GM12878 (cell line): ENCODE data around the gene IL16. TPM values are rescaled to one million over a fixed set of nuclear protein-coding genes. Genes with fewer than 3 reads are reported as not detected.

Experiments used
- ATAC-seq: fragments of 200-7000 bp; cut with Tn5 transposase; 3 replicates; pipeline ENCODE4 v1.9.1; 2020; ENCODE audit warnings: mild to moderate bottlenecking, moderate library complexity
- BruUV-seq: library from RNA; stranded (reverse); fragments of 400-500 nt; replicated peaks from 2 replicates; lab custom pipeline; 2021; lab: Mats Ljungman, UMichigan
- CTCF ChIA-PET: fragments of 300-600 bp; sonication (Branson Sonifier 250); formaldehyde crosslinking; extraction: SDS; loops from one replicate; lab custom pipeline; 2021; ENCODE audit warnings: inconsistent platforms; lab: Yijun Ruan, JAX
- POLR2A ChIA-PET: fragments of 350-600 bp; formaldehyde crosslinking; extraction: SDS; loops from one replicate; lab custom pipeline; 2021; ENCODE audit warnings: inconsistent platforms; lab: Charles Lee
- RAD21 ChIA-PET: fragments of 300-600 bp; sonication (Branson Sonifier 250); formaldehyde crosslinking; loops from one replicate; lab custom pipeline; 2023; ENCODE audit warnings: antibody characterized with exemption; ENCODE audit not compliant: unreplicated experiment; lab: Charles Lee
- SMC1A ChIA-PET: fragments of 300-600 bp; sonication (Branson Sonifier 250); formaldehyde crosslinking; loops from one replicate; lab custom pipeline; 2023; ENCODE audit not compliant: unreplicated experiment, uncharacterized antibody; lab: Charles Lee
- DNase-seq: peaks from one replicate; pipeline ENCODE4 v3.0.0-alpha.2; 2011; ENCODE audit warnings: low read depth, low spot score
- FAIRE-seq: peaks from 3 replicates; lab custom pipeline; 2011; peaks lifted over from hg19 to GRCh38; lab: Jason Lieb, UNC
- H2AFZ ChIP-seq: 2 replicates; pipeline ENCODE4 v1.6.0; 2011; ENCODE audit warnings: low read depth, low read length, control low read depth; ENCODE audit not compliant: control insufficient read depth
- H3K27ac ChIP-seq: 2 replicates; pipeline ENCODE4 v1.5.1; 2011; ENCODE audit warnings: control low read depth; ENCODE audit not compliant: control insufficient read depth, insufficient read depth
- H3K27me3 ChIP-seq, 2 experiments: replicated peaks in 1 of 2; 2 replicates each; pipeline versions ENCODE4 v1.6.0 to v1.6.1; 2011; ENCODE audit warnings: low read length in 1 of 2; ENCODE audit not compliant: control insufficient read depth in 2 of 2, insufficient read depth in 2 of 2
- H3K36me3 ChIP-seq, 2 experiments: 2 replicates each; pipeline ENCODE4 v1.5.1; 2011; ENCODE audit warnings: low read length in 1 of 2; ENCODE audit not compliant: control insufficient read depth in 2 of 2, insufficient read depth in 2 of 2
- H3K4me1 ChIP-seq: 2 replicates; pipeline ENCODE4 v1.6.1; 2011; ENCODE audit warnings: mild to moderate bottlenecking, low read length, moderate library complexity, mixed read lengths; ENCODE audit not compliant: control insufficient read depth, insufficient read depth
- H3K4me2 ChIP-seq: 2 replicates; pipeline ENCODE4 v1.6.0; 2011; ENCODE audit warnings: control low read depth; ENCODE audit not compliant: control insufficient read depth, insufficient read depth
- H3K4me3 ChIP-seq: fragments of 200-600 bp; sonication (generic); 2 replicates; pipeline ENCODE4 v1.5.1; 2016
- H3K79me2 ChIP-seq: 2 replicates; pipeline ENCODE4 v1.6.0; 2011; ENCODE audit warnings: low read length; ENCODE audit not compliant: control insufficient read depth, insufficient read depth
- H3K9ac ChIP-seq: 2 replicates; pipeline ENCODE4 v1.8.0; 2011; ENCODE audit warnings: low read length, control low read depth, mixed read lengths; ENCODE audit not compliant: control insufficient read depth, insufficient read depth
- H3K9me3 ChIP-seq: replicated peaks from 3 replicates; pipeline ENCODE4 v1.5.1; 2011; ENCODE audit warnings: mild to moderate bottlenecking, low read length; ENCODE audit not compliant: control insufficient read depth, insufficient read depth
- H4K20me1 ChIP-seq: 2 replicates; pipeline ENCODE4 v1.6.0; 2011; ENCODE audit not compliant: control insufficient read depth, insufficient read depth
- BMI1 ChIP-seq: fragments of 450-650 bp; IDR thresholded peaks from 2 replicates; pipeline ENCODE4 v1.6.1; 2016; ENCODE audit warnings: mild to moderate bottlenecking, moderate library complexity, borderline replicate concordance
- CEBPB ChIP-seq, 2 experiments: fragments of 150-350 bp in 1 of 2; IDR thresholded peaks; 2 replicates each; pipeline ENCODE4 v1.6.1; 2012 to 2014; ENCODE audit warnings: low read depth in 2 of 2, low read length in 2 of 2, borderline replicate concordance in 1 of 2, inconsistent platforms in 1 of 2
- CREM ChIP-seq: IDR thresholded peaks from 2 replicates; pipeline ENCODE4 v1.6.1; 2014; ENCODE audit warnings: antibody characterized with exemption, low read depth
- EED ChIP-seq: sonication (generic); IDR thresholded peaks from 2 replicates; pipeline ENCODE4 v1.6.1; 2016; ENCODE audit warnings: antibody characterized with exemption, low read depth
- IKZF2 ChIP-seq, 2 experiments: fragments of 450-650 bp; IDR thresholded peaks; 2 replicates each; pipeline ENCODE4 v1.6.1; 2017; ENCODE audit warnings: mild to moderate bottlenecking in 2 of 2, moderate library complexity in 2 of 2
- MYC ChIP-seq: IDR thresholded peaks from 2 replicates; pipeline ENCODE4 v1.6.1; 2011; ENCODE audit warnings: mild to moderate bottlenecking, low read length, moderate library complexity, inconsistent platforms; ENCODE audit not compliant: insufficient read depth, insufficient replicate concordance, insufficient read length, severe bottlenecking
- NFYB ChIP-seq: IDR thresholded peaks from 2 replicates; pipeline ENCODE4 v1.6.1; 2011; ENCODE audit warnings: low read depth, mild to moderate bottlenecking, low read length, improper control_type of control experiment, moderate library complexity; ENCODE audit not compliant: insufficient read depth
- PAX5 ChIP-seq: IDR thresholded peaks from 2 replicates; pipeline ENCODE4 v1.6.1; 2011; ENCODE audit warnings: low read depth, low read length, borderline replicate concordance
- PAX8 ChIP-seq: fragments of 450-650 bp; IDR thresholded peaks from 2 replicates; pipeline ENCODE4 v1.6.1; 2017; ENCODE audit warnings: mild to moderate bottlenecking, moderate library complexity
- SMARCA5 ChIP-seq: fragments of 450-650 bp; IDR thresholded peaks from 2 replicates; pipeline ENCODE4 v1.6.1; 2017; ENCODE audit warnings: mild to moderate bottlenecking
- SREBF2 ChIP-seq: IDR thresholded peaks from 2 replicates; pipeline ENCODE4 v1.6.1; 2012; ENCODE audit warnings: mild to moderate bottlenecking, low read length
- TCF12 ChIP-seq: IDR thresholded peaks from 2 replicates; pipeline ENCODE4 v1.6.1; 2011; ENCODE audit warnings: low read depth, mild to moderate bottlenecking, low read length
- ZNF274 ChIP-seq: IDR thresholded peaks from one replicate; pipeline ENCODE4 v1.8.0; 2011; ENCODE audit not compliant: insufficient read length, insufficient read depth
- ZZZ3 ChIP-seq: IDR thresholded peaks from 2 replicates; pipeline ENCODE4 v1.6.1; 2011; ENCODE audit warnings: low read depth; ENCODE audit not compliant: control insufficient read depth, insufficient read length
- WGBS: methylation state at CpG from one replicate; pipeline ENCODE4 v1.1.6; 2016; ENCODE audit warnings: low lambda C conversion rate; ENCODE audit not compliant: insufficient replicate concordance, insufficient coverage; ENCODE audit errors: missing lambda C conversion rate; 5-methylcytosine and 5-hydroxymethylcytosine counted together
- in situ Hi-C: fragments of 300-500 bp; cut with MboI; formaldehyde crosslinking; loops from 9 replicates; pipeline ENCODE4 v1.14.3; 2018; ENCODE audit warnings: mixed read lengths
- intact Hi-C: fragments of 100-400 bp; cut with micrococcal nuclease; formaldehyde crosslinking; loops from one replicate; pipeline ENCODE4 v1.14.2; 2022; ENCODE audit not compliant: unreplicated experiment
- polyA plus RNA-seq, 11 experiments: library from polyadenylated mRNA; depleted of rRNA in 4 of 11; unstranded in 6 of 11; stranded (reverse) in 5 of 11; fragments of >200 nt; fragmentation: Nextera tagmentation in 4 of 11; fragmentation: Illumina TruSeq in 1 of 11; extraction: Ambion mirVana in 4 of 11; extraction: Trizol in 1 of 11; gene quantifications; 1 replicate in 1 of 11; 2 replicates in 10 of 11; pipeline versions ENCODE4 v1.2.1 to v1.2.3, GENCODE V29; 2011 to 2016; ENCODE audit warnings: inconsistent platforms in 2 of 11, missing spikeins in 2 of 11, low read depth in 1 of 11
- total RNA-seq, 4 experiments: library from RNA; depleted of rRNA in 3 of 4; stranded (reverse); fragments of >200 nt in 3 of 4; fragmentation: Illumina TruSeq in 1 of 4; extraction: Trizol in 1 of 4; gene quantifications; 2 replicates each; pipeline versions ENCODE4 v1.2.1 to v1.2.3, GENCODE V29; 2013 to 2021
- TF ChIP-seq, protein P1 (sequence below): IDR thresholded peaks from 2 replicates; pipeline ENCODE4 v1.6.1; 2012; ENCODE audit warnings: low read length, inconsistent platforms

Gene IL16
- total and polyA plus RNA-seq, 10 of the 15 experiments (the other 5 are each of a cell fraction or from before 2014, with no cell fraction given), result 21.7 to 206 (median 44.5) TPM

GRCh38 chr15:81182031-81182755 is 14.5 kb upstream of the IL16 start:
- ChIA-PET CTCF (no interaction called here), POLR2A (no interaction called here), RAD21 (no interaction called here), SMC1A (no interaction called here)
- TF ChIP-seq MYC, result no peak
- no peak for TF ChIP-seq PAX8
- TF ChIP-seq PAX5, result no peak
- no peak for TF ChIP-seq CEBPB (IDR thresholded peaks at IDR 0.05; ENCODE audit: borderline replicate concordance in 1 of 2, low read depth in 2 of 2, low read length in 2 of 2)
- TF ChIP-seq SMARCA5, result no peak
- no peak for TF ChIP-seq BMI1
- TF ChIP-seq TCF12, result no peak
- TF ChIP-seq CREM, result no peak
- TF ChIP-seq NFYB, result no peak
- TF ChIP-seq, protein P1, sequence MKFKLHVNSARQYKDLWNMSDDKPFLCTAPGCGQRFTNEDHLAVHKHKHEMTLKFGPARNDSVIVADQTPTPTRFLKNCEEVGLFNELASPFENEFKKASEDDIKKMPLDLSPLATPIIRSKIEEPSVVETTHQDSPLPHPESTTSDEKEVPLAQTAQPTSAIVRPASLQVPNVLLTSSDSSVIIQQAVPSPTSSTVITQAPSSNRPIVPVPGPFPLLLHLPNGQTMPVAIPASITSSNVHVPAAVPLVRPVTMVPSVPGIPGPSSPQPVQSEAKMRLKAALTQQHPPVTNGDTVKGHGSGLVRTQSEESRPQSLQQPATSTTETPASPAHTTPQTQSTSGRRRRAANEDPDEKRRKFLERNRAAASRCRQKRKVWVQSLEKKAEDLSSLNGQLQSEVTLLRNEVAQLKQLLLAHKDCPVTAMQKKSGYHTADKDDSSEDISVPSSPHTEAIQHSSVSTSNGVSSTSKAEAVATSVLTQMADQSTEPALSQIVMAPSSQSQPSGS, result no peak
- no peak for TF ChIP-seq ZNF274
- no peak for TF ChIP-seq IKZF2 (IDR thresholded peaks at IDR 0.05)
- TF ChIP-seq SREBF2, result no peak
- TF ChIP-seq ZZZ3, result no peak
- TF ChIP-seq EED, result no peak
- no peak overlapping the region for H3K4me2 ChIP-seq
- no TSS peak for BruUV-seq
- WGBS, result 26% methylated on average over 13 of the region's 13 CpGs
- no peak for DNase-seq
- no peak for ATAC-seq
- H3K36me3 ChIP-seq, result no peaks in the 10 kb centered on the region
- no peaks in the 10 kb centered on the region for H3K79me2 ChIP-seq
- no peak overlapping the region for H2AFZ ChIP-seq
- H4K20me1 ChIP-seq, result no peaks in the 10 kb centered on the region
- no peak overlapping the region for H3K9ac ChIP-seq
- intact Hi-C loops (no loop called here), in situ Hi-C loops (no loop called here)
- H3K9me3 ChIP-seq, result no peaks in the 10 kb centered on the region
- H3K27me3 ChIP-seq, result peaks cover 2 to 3% of the 10 kb centered on the region in 2 experiments; a peak in 2 of 4 replicates
- H3K4me3 ChIP-seq, result no peak overlapping the region
- H3K27ac ChIP-seq, result no peak overlapping the region
- H3K4me1 ChIP-seq, result no peaks in the 10 kb centered on the region
- FAIRE-seq, result no peak
